CD4-positive, alpha-beta T cell treated with Interleukin-17A for 4 hours (primary cell): ENCODE data around the gene MOSPD3.
A peak's percentile ranks its signal among the peaks of the same experiment; 100 is the strongest.
"Not testable (repeated sequence)": the region's sequence is repeated elsewhere in the genome, so short reads cannot be mapped to it uniquely, and the experiment has no call there.

Source experiments
- DNase-seq: peaks from one replicate; pipeline ENCODE4 v3.0.0-alpha.2; 2020; ENCODE audit warnings: mixed read lengths

Gene MOSPD3

GRCh38 chr7:100626530-100627237, 14.3 kb downstream of the MOSPD3 start:
- peak; percentile 95 for DNase-seq

GRCh38 chr7:100627238-100627549, 14.9 kb downstream of the MOSPD3 start:
- no peak for DNase-seq

- peak; percentile 39 for DNase-seq
Measured at GRCh38 chr7:100629117-100629716, 16.9 kb downstream of the MOSPD3 start.

GRCh38 chr7:100630066-100630465, 17.7 kb downstream of the MOSPD3 start:
- no peak for DNase-seq

- DNase-seq, result peak; percentile 74
Measured at GRCh38 chr7:100632951-100633717, 20.8 kb downstream of the MOSPD3 start.

- no peak for DNase-seq
Measured at GRCh38 chr7:100639995-100640516, 27.7 kb downstream of the MOSPD3 start.

- no peak for DNase-seq
Measured at GRCh38 chr7:100640517-100641440, 28.4 kb downstream of the MOSPD3 start.

GRCh38 chr7:100641463-100641859, 29.1 kb downstream of the MOSPD3 start, which contains the start of gene TFR2:
TFR2 (minus strand) TSS chr7:100641552; CDS start chr7:100641509, 43 bp downstream.
- DNase-seq, result no peak

GRCh38 chr7:100641860-100642533, 29.7 kb downstream of the MOSPD3 start:
- DNase-seq, result no peak

GRCh38 chr7:100642534-100642907, 30.2 kb downstream of the MOSPD3 start:
- DNase-seq, result peak; percentile 38

- no peak for DNase-seq
Measured at GRCh38 chr7:100649826-100650565, 37.7 kb downstream of the MOSPD3 start.

- DNase-seq, result no peak
Measured at GRCh38 chr7:100654908-100655831, 42.8 kb downstream of the MOSPD3 start.

GRCh38 chr7:100655908-100656674, 43.8 kb downstream of the MOSPD3 start, which contains the start of gene ACTL6B:
ACTL6B (minus strand) TSS chr7:100656448; CDS start chr7:100656354, 94 bp downstream.
- DNase-seq, result peak; percentile 58

GRCh38 chr7:100662194-100662776, 49.9 kb downstream of the MOSPD3 start:
- DNase-seq, result not testable (repeated sequence)
